ENCODE data around the gene C2orf15. TPM values are rescaled to one million over a fixed set of nuclear protein-coding genes. Genes with fewer than 3 reads are reported as not detected.

C2orf15 gene
- total and polyA plus RNA-seq, 9 of the 15 experiments (the other 6 are each of a cell fraction or from before 2014, with no cell fraction given), result 0.04 to 0.27 (median 0.15) TPM; not detected in 1

- TF ChIP-seq EWSR1 (IDR thresholded peaks at IDR 0.05; ENCODE audit: borderline replicate concordance, low read depth, partially characterized antibody) (no peak), DACH1 (IDR thresholded peaks at IDR 0.05; ENCODE audit: partially characterized antibody) (no peak), ZNF239 (CRISPR knock-in tag; IDR thresholded peaks at IDR 0.05) (no peak), PPARD (CRISPR knock-in tag; IDR thresholded peaks at IDR 0.05) (no peak), POLR2B (IDR thresholded peaks at IDR 0.05; ENCODE audit: low read depth, partially characterized antibody) (peak; percentile 80), ZNF785 (CRISPR knock-in tag; IDR thresholded peaks at IDR 0.05) (no peak), LCOR (CRISPR knock-in tag; IDR thresholded peaks at IDR 0.05) (peak; percentile 41; the same call in 1 of the 2 replicates), ASH1L (IDR thresholded peaks at IDR 0.05; ENCODE audit: borderline replicate concordance, low read depth, partially characterized antibody) (peak; percentile 59), HCFC1 (IDR thresholded peaks at IDR 0.05; ENCODE audit: low read depth, low read length) (peak; percentile 90), ZNF699 (CRISPR knock-in tag; IDR thresholded peaks at IDR 0.05; ENCODE audit: insufficient replicate concordance) (no peak), UBTF (IDR thresholded peaks at IDR 0.05; ENCODE audit: borderline replicate concordance in 1 of 2, low read depth in 2 of 2, low read length in 2 of 2) (peak in 1 of 2 experiments; percentile 82; a peak in 2 of 4 replicates), CHD4 (IDR thresholded peaks at IDR 0.05; ENCODE audit: insufficient read depth, insufficient replicate concordance, low read depth, low read length, poor library complexity, severe bottlenecking) (no peak), MAFF (IDR thresholded peaks at IDR 0.05; ENCODE audit: low read length) (no peak), MTA2 (IDR thresholded peaks at IDR 0.05; ENCODE audit: low read depth) (peak; percentile 42; the same call in 1 of the 2 replicates), YBX1 (IDR thresholded peaks at IDR 0.05) (no peak), POLR2AphosphoS2 (IDR thresholded peaks at IDR 0.05; ENCODE audit: low read length) (no peak)
- TF ChIP-seq, protein P1, sequence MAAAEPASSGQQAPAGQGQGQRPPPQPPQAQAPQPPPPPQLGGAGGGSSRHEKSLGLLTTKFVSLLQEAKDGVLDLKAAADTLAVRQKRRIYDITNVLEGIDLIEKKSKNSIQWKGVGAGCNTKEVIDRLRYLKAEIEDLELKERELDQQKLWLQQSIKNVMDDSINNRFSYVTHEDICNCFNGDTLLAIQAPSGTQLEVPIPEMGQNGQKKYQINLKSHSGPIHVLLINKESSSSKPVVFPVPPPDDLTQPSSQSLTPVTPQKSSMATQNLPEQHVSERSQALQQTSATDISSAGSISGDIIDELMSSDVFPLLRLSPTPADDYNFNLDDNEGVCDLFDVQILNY (CRISPR knock-in tag; IDR thresholded peaks at IDR 0.05), result no peak
- TF ChIP-seq, protein P2, sequence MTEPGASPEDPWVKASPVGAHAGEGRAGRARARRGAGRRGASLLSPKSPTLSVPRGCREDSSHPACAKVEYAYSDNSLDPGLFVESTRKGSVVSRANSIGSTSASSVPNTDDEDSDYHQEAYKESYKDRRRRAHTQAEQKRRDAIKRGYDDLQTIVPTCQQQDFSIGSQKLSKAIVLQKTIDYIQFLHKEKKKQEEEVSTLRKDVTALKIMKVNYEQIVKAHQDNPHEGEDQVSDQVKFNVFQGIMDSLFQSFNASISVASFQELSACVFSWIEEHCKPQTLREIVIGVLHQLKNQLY (CRISPR knock-in tag; conservative IDR thresholded peaks at IDR 0.05), result no peak
- TF ChIP-seq, protein P3, sequence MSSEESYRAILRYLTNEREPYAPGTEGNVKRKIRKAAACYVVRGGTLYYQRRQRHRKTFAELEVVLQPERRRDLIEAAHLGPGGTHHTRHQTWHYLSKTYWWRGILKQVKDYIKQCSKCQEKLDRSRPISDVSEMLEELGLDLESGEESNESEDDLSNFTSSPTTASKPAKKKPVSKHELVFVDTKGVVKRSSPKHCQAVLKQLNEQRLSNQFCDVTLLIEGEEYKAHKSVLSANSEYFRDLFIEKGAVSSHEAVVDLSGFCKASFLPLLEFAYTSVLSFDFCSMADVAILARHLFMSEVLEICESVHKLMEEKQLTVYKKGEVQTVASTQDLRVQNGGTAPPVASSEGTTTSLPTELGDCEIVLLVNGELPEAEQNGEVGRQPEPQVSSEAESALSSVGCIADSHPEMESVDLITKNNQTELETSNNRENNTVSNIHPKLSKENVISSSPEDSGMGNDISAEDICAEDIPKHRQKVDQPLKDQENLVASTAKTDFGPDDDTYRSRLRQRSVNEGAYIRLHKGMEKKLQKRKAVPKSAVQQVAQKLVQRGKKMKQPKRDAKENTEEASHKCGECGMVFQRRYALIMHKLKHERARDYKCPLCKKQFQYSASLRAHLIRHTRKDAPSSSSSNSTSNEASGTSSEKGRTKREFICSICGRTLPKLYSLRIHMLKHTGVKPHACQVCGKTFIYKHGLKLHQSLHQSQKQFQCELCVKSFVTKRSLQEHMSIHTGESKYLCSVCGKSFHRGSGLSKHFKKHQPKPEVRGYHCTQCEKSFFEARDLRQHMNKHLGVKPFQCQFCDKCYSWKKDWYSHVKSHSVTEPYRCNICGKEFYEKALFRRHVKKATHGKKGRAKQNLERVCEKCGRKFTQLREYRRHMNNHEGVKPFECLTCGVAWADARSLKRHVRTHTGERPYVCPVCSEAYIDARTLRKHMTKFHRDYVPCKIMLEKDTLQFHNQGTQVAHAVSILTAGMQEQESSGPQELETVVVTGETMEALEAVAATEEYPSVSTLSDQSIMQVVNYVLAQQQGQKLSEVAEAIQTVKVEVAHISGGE (CRISPR knock-in tag; IDR thresholded peaks at IDR 0.05), result peak; percentile 96 to 100 (median 98)
These were observed 39.5 kb downstream of the C2orf15 start, which contains the start of the genes MITD1 and MRPL30 (continued) for GRCh38 chr2:99180755-99181623.
